Astrocyte (in vitro differentiated cells and primary cell): ENCODE data around the gene NFIA. TPM values are rescaled to one million over a fixed set of nuclear protein-coding genes. Genes with fewer than 3 reads are reported as not detected.
A peak's percentile ranks its signal among the peaks of the same experiment; 100 is the strongest.

Experiments used
- DNase-seq: peaks from one replicate; pipeline ENCODE4 v3.0.0-alpha.2; 2010; ENCODE audit warnings: low read depth
- FAIRE-seq: peaks from 2 replicates; lab custom pipeline; 2011; peaks lifted over from hg19 to GRCh38; lab: Jason Lieb, UNC
- H2AFZ ChIP-seq: 2 replicates; pipeline ENCODE4 v1.6.0; 2012; ENCODE audit warnings: low read depth, low read length, inconsistent platforms
- H3K27ac ChIP-seq: 2 replicates; pipeline ENCODE4 v1.5.1; 2011; ENCODE audit warnings: low read depth, low read length, inconsistent platforms
- H3K27me3 ChIP-seq: 2 replicates; pipeline ENCODE4 v1.6.0; 2011; ENCODE audit warnings: low read length, inconsistent platforms; ENCODE audit not compliant: insufficient read depth
- H3K36me3 ChIP-seq: 2 replicates; pipeline ENCODE4 v1.5.1; 2011; ENCODE audit warnings: low read length, inconsistent platforms; ENCODE audit not compliant: insufficient read depth
- H3K4me1 ChIP-seq: 2 replicates; pipeline ENCODE4 v1.5.1; 2011; ENCODE audit warnings: low read length, inconsistent platforms; ENCODE audit not compliant: insufficient read depth
- H3K4me2 ChIP-seq: 2 replicates; pipeline ENCODE4 v1.6.0; 2012; ENCODE audit warnings: low read length, inconsistent platforms
- H3K4me3 ChIP-seq: 2 replicates; pipeline ENCODE4 v1.5.1; 2011; ENCODE audit warnings: low read depth, mild to moderate bottlenecking, low read length, inconsistent platforms; ENCODE audit not compliant: insufficient read depth
- H3K79me2 ChIP-seq: 2 replicates; pipeline ENCODE4 v1.6.0; 2012; ENCODE audit warnings: mild to moderate bottlenecking, low read length, inconsistent platforms; ENCODE audit not compliant: insufficient read depth
- H3K9ac ChIP-seq: 2 replicates; pipeline ENCODE4 v1.6.0; 2012; ENCODE audit warnings: mild to moderate bottlenecking, low read length, inconsistent platforms
- H3K9me3 ChIP-seq: 2 replicates; pipeline ENCODE4 v1.5.1; 2012; ENCODE audit warnings: low read depth, mild to moderate bottlenecking, low read length, inconsistent platforms; ENCODE audit not compliant: insufficient read depth
- H4K20me1 ChIP-seq: 2 replicates; pipeline ENCODE4 v1.6.0; 2012; ENCODE audit warnings: low read length, inconsistent platforms; ENCODE audit not compliant: insufficient read depth
- H3K27ac Mint-ChIP-seq: one replicate; pipeline ENCODE4 v1.8.0; 2021; ENCODE audit warnings: mild to moderate bottlenecking, mixed read lengths; ENCODE audit not compliant: unreplicated experiment
- H3K27me3 Mint-ChIP-seq: one replicate; pipeline ENCODE4 v1.8.0; 2021; ENCODE audit warnings: low read depth, mixed read lengths; ENCODE audit not compliant: unreplicated experiment
- H3K36me3 Mint-ChIP-seq: one replicate; pipeline ENCODE4 v1.8.0; 2021; ENCODE audit warnings: low read depth, mixed read lengths; ENCODE audit not compliant: unreplicated experiment
- H3K4me1 Mint-ChIP-seq: one replicate; pipeline ENCODE4 v1.8.0; 2021; ENCODE audit warnings: low read depth, mixed read lengths; ENCODE audit not compliant: unreplicated experiment
- H3K4me3 Mint-ChIP-seq: one replicate; pipeline ENCODE4 v1.8.0; 2021; ENCODE audit warnings: mild to moderate bottlenecking, moderate library complexity, mixed read lengths; ENCODE audit not compliant: unreplicated experiment
- H3K9me3 Mint-ChIP-seq: one replicate; pipeline ENCODE4 v1.8.0; 2021; ENCODE audit warnings: mild to moderate bottlenecking, mixed read lengths; ENCODE audit not compliant: unreplicated experiment
- EZH2 ChIP-seq: IDR thresholded peaks from 2 replicates; pipeline ENCODE4 v1.6.1; 2012; ENCODE audit warnings: mild to moderate bottlenecking, low read length, inconsistent platforms; ENCODE audit not compliant: insufficient read depth
- total RNA-seq: library from RNA; stranded (reverse); gene quantifications from 2 replicates; pipeline ENCODE4 v1.2.1, GENCODE V29; 2021
- TF ChIP-seq, protein P1 (sequence below): IDR thresholded peaks from 2 replicates; pipeline ENCODE4 v1.5.1; 2011; ENCODE audit warnings: low read depth, mild to moderate bottlenecking, inconsistent platforms, low read length, moderate library complexity; ENCODE audit not compliant: insufficient read depth

The NFIA gene
- total RNA-seq, 1 donor from 2014 or later, result 4.6 TPM

- Histone ChIP-seq H4K20me1 (no peaks in the 10 kb centered on the region), H3K27me3 (no peaks in the 10 kb centered on the region), H3K4me3 (no peak overlapping the region), H3K36me3 (no peaks in the 10 kb centered on the region), H3K4me1 (no peaks in the 10 kb centered on the region), H3K79me2 (no peaks in the 10 kb centered on the region), H3K4me2 (no peak overlapping the region), H3K27ac (no peak overlapping the region), H2AFZ (no peak overlapping the region), H3K9me3 (no peaks in the 10 kb centered on the region), H3K9ac (no peak overlapping the region)
- Mint-ChIP-seq H3K27ac (no peak overlapping the region), H3K4me3 (peak overlapping the region; percentile 58), H3K27me3 (no peaks in the 10 kb centered on the region), H3K36me3 (no peaks in the 10 kb centered on the region), H3K4me1 (peaks cover 6% of the 10 kb centered on the region), H3K9me3 (no peaks in the 10 kb centered on the region)
- FAIRE-seq (no peak), DNase-seq (no peak)
- TF ChIP-seq EZH2, result no peak
- TF ChIP-seq, protein P1, sequence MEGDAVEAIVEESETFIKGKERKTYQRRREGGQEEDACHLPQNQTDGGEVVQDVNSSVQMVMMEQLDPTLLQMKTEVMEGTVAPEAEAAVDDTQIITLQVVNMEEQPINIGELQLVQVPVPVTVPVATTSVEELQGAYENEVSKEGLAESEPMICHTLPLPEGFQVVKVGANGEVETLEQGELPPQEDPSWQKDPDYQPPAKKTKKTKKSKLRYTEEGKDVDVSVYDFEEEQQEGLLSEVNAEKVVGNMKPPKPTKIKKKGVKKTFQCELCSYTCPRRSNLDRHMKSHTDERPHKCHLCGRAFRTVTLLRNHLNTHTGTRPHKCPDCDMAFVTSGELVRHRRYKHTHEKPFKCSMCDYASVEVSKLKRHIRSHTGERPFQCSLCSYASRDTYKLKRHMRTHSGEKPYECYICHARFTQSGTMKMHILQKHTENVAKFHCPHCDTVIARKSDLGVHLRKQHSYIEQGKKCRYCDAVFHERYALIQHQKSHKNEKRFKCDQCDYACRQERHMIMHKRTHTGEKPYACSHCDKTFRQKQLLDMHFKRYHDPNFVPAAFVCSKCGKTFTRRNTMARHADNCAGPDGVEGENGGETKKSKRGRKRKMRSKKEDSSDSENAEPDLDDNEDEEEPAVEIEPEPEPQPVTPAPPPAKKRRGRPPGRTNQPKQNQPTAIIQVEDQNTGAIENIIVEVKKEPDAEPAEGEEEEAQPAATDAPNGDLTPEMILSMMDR, result no peak
Measured at GRCh38 chr1:61356995-61357394, 274.6 kb downstream of the NFIA start.

DNA sequence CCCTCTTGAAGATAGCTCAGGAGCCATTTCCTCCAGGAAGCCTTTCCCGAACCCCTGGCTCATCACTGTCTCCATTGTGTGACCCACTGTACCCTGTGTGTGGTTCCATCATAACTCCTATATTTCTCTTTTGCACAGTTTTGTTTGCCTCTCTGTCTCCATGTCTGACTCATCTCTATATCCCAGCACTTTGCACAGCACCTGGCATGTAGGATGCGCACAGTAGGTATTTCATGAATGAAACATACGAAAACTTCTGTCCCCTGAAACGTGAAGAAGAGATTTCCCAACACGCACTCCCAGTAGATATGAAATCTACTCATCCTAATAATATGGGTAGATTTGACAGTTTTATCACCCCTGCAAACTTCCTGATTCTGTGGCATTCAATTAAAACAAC is 275.2 kb downstream of the NFIA start:
- Mint-ChIP-seq H3K9me3 (no peaks in the 10 kb centered on the region), H3K27ac (no peak overlapping the region), H3K4me1 (peaks cover 6% of the 10 kb centered on the region), H3K4me3 (no peak overlapping the region), H3K27me3 (no peaks in the 10 kb centered on the region), H3K36me3 (no peaks in the 10 kb centered on the region)
- DNase-seq, result no peak
- no peaks in the 10 kb centered on the region for H4K20me1 ChIP-seq
- H2AFZ ChIP-seq, result no peak overlapping the region
- no peak overlapping the region for H3K4me2 ChIP-seq
- no peaks in the 10 kb centered on the region for H3K79me2 ChIP-seq
- H3K27ac ChIP-seq, result no peak overlapping the region
- TF ChIP-seq EZH2, result no peak
- TF ChIP-seq, protein P1, result no peak
- no peak overlapping the region for H3K9ac ChIP-seq
- H3K27me3 ChIP-seq, result no peaks in the 10 kb centered on the region
- H3K4me1 ChIP-seq, result no peaks in the 10 kb centered on the region
- no peak for FAIRE-seq
- no peaks in the 10 kb centered on the region for H3K36me3 ChIP-seq
- H3K9me3 ChIP-seq, result no peaks in the 10 kb centered on the region
- no peak overlapping the region for H3K4me3 ChIP-seq

- Histone ChIP-seq H2AFZ (no peak overlapping the region), H3K27me3 (no peaks in the 10 kb centered on the region), H3K36me3 (no peaks in the 10 kb centered on the region), H3K4me3 (no peak overlapping the region), H3K4me2 (no peak overlapping the region), H3K9ac (no peak overlapping the region), H3K27ac (no peak overlapping the region), H3K4me1 (no peaks in the 10 kb centered on the region), H4K20me1 (no peaks in the 10 kb centered on the region), H3K79me2 (no peaks in the 10 kb centered on the region), H3K9me3 (no peaks in the 10 kb centered on the region)
- Mint-ChIP-seq H3K27me3 (no peaks in the 10 kb centered on the region), H3K4me1 (peaks cover 6% of the 10 kb centered on the region), H3K9me3 (no peaks in the 10 kb centered on the region), H3K27ac (no peak overlapping the region), H3K36me3 (no peaks in the 10 kb centered on the region), H3K4me3 (no peak overlapping the region)
- TF ChIP-seq, protein P1, result no peak
- TF ChIP-seq EZH2, result no peak
- no peak for FAIRE-seq
- DNase-seq, result no peak
Measured at GRCh38 chr1:61358770-61359455, 276.6 kb downstream of the NFIA start.
